Tibial nerve (tissue), 4 donors: ENCODE measurements around the gene SFMBT1. TPM values are rescaled to one million over a fixed set of nuclear protein-coding genes. Genes with fewer than 3 reads are reported as not detected.

Experiments used
- DNase-seq, 2 donors: peaks; one replicate each; pipeline ENCODE4 v3.0.0-alpha.2; 2019; ENCODE audit warnings: low spot score in 2 of 2
- H3K27ac ChIP-seq, 4 donors: fragments of 200-600 bp; sonication (generic) in 3 of 4; one replicate each; pipeline ENCODE4 v1.5.1; 2017 to 2019; ENCODE audit warnings: mild to moderate bottlenecking in 1 of 4
- H3K27me3 ChIP-seq, 2 donors: fragments of 200-600 bp; sonication (generic) in 1 of 2; one replicate each; pipeline versions ENCODE4 v1.5.1 to v1.6.0; 2017 to 2019
- H3K36me3 ChIP-seq, 3 donors: fragments of 200-600 bp; sonication (generic); one replicate each; pipeline ENCODE4 v1.5.1; 2018 to 2019
- H3K4me1 ChIP-seq, 4 donors: fragments of 200-600 bp; sonication (generic) in 3 of 4; one replicate each; pipeline ENCODE4 v1.5.1; 2017 to 2019
- H3K4me3 ChIP-seq, 4 donors: fragments of 200-600 bp; sonication (generic) in 3 of 4; one replicate each; pipeline ENCODE4 v1.5.1; 2017 to 2019; ENCODE audit warnings: mild to moderate bottlenecking in 1 of 4, moderate library complexity in 1 of 4
- H3K9me3 ChIP-seq, 4 donors: fragments of 200-600 bp; sonication (generic) in 3 of 4; one replicate each; pipeline ENCODE4 v1.5.1; 2017 to 2019
- CTCF ChIP-seq, 5 experiments: fragments of 200-600 bp in 3 of 5; fragments of 450-650 bp in 2 of 5; sonication (generic) in 3 of 5; IDR thresholded peaks; one replicate each; pipeline ENCODE4 v1.5.1; 2016 to 2019; ENCODE audit warnings: antibody characterized with exemption in 5 of 5, mild to moderate bottlenecking in 3 of 5, moderate library complexity in 2 of 5
- EP300 ChIP-seq, 2 donors: sonication (generic); formaldehyde crosslinking; IDR thresholded peaks; one replicate each; pipeline ENCODE4 v1.6.1; 2017; ENCODE audit warnings: antibody characterized with exemption in 2 of 2, mild to moderate bottlenecking in 1 of 2
- POLR2A ChIP-seq, 2 donors: fragments of 450-650 bp; IDR thresholded peaks; one replicate each; pipeline ENCODE4 v1.6.1; 2017; ENCODE audit warnings: antibody characterized with exemption in 2 of 2, mild to moderate bottlenecking in 2 of 2, moderate library complexity in 2 of 2
- WGBS, 2 donors: methylation state at CpG; one replicate each; pipeline ENCODE4 v1.1.5; 2018; 5-methylcytosine and 5-hydroxymethylcytosine counted together
- total RNA-seq, 4 donors: library from RNA; depleted of rRNA; stranded (reverse); fragments of >200 nt; gene quantifications; one replicate each; pipeline ENCODE4 v1.1.0, GENCODE V29; 2016

The SFMBT1 gene
- total RNA-seq, 4 donors from 2014 or later: 15.5 to 31.2 (median 18.2) TPM

- no peak overlapping the region for H3K4me3 ChIP-seq
- TF ChIP-seq POLR2A (IDR thresholded peaks at IDR 0.05) (no peak), EP300 (IDR thresholded peaks at IDR 0.05) (no peak), CTCF (IDR thresholded peaks at IDR 0.05) (no peak)
- no peak overlapping the region for H3K27ac ChIP-seq
- H3K9me3 ChIP-seq: no peaks in the 10 kb centered on the region
- H3K4me1 ChIP-seq: peaks cover 0 to 5% (median 0%) of the 10 kb centered on the region in 4 donors
- no peaks in the 10 kb centered on the region for H3K27me3 ChIP-seq
- 79 to 87% methylated on average over 10 of the region's 10 CpGs for WGBS, 2 donors
- peaks cover 0 to 60% (median 0%) of the 10 kb centered on the region in 3 donors for H3K36me3 ChIP-seq
- no peak for DNase-seq
Measured at GRCh38 chr3:53085476-53085875, 39.6 kb upstream of the SFMBT1 start.

- H3K27me3 ChIP-seq: no peaks in the 10 kb centered on the region
- peaks cover 0 to 50% (median 0%) of the 10 kb centered on the region in 3 donors for H3K36me3 ChIP-seq
- DNase-seq: no peak
- TF ChIP-seq EP300 (IDR thresholded peaks at IDR 0.05): no peak
- no peak for TF ChIP-seq POLR2A (IDR thresholded peaks at IDR 0.05)
- no peak for TF ChIP-seq CTCF (IDR thresholded peaks at IDR 0.05)
- H3K9me3 ChIP-seq: no peaks in the 10 kb centered on the region
- H3K4me3 ChIP-seq: no peak overlapping the region
- 67 to 73% methylated on average over 12 of the region's 12 CpGs for WGBS, 2 donors
- H3K4me1 ChIP-seq: peaks cover 0 to 5% (median 0%) of the 10 kb centered on the region in 4 donors
- H3K27ac ChIP-seq: no peak overlapping the region
Measured at GRCh38 chr3:53084310-53085001, 38.6 kb upstream of the SFMBT1 start.

- no peak for TF ChIP-seq EP300 (IDR thresholded peaks at IDR 0.05)
- no peak for TF ChIP-seq POLR2A (IDR thresholded peaks at IDR 0.05)
- TF ChIP-seq CTCF (IDR thresholded peaks at IDR 0.05): no peak
- no peaks in the 10 kb centered on the region for H3K9me3 ChIP-seq
- WGBS, 2 donors: 67 to 74% methylated on average over 3 of the region's 3 CpGs
- H3K4me3 ChIP-seq: no peak overlapping the region
- H3K36me3 ChIP-seq: peaks cover 0 to 48% (median 0%) of the 10 kb centered on the region in 3 donors
- H3K4me1 ChIP-seq: peaks cover 0 to 5% (median 0%) of the 10 kb centered on the region in 4 donors
- no peak for DNase-seq
- H3K27me3 ChIP-seq: no peaks in the 10 kb centered on the region
- no peak overlapping the region for H3K27ac ChIP-seq
Measured at GRCh38 chr3:53083949-53084309, 38.1 kb upstream of the SFMBT1 start.

- peak in 1 of 2 donors; percentile 25 for DNase-seq
- Histone ChIP-seq H3K4me1 (peaks cover 0 to 5% (median 0%) of the 10 kb centered on the region in 4 donors), H3K9me3 (no peaks in the 10 kb centered on the region), H3K27ac (no peak overlapping the region), H3K36me3 (peaks cover 0 to 51% (median 0%) of the 10 kb centered on the region in 3 donors), H3K4me3 (no peak overlapping the region), H3K27me3 (no peaks in the 10 kb centered on the region)
- 58 to 63% methylated on average over 8 of the region's 8 CpGs for WGBS, 2 donors
- TF ChIP-seq POLR2A (IDR thresholded peaks at IDR 0.05): no peak
- TF ChIP-seq EP300 (IDR thresholded peaks at IDR 0.05): no peak
- TF ChIP-seq CTCF (IDR thresholded peaks at IDR 0.05): no peak
Measured at GRCh38 chr3:53083521-53083920, 37.6 kb upstream of the SFMBT1 start.

- no peak overlapping the region for H3K27ac ChIP-seq
- no peak for DNase-seq
- 72 to 81% methylated on average over 8 of the region's 8 CpGs for WGBS, 2 donors
- H3K36me3 ChIP-seq: peaks cover 0 to 48% (median 0%) of the 10 kb centered on the region in 3 donors
- no peaks in the 10 kb centered on the region for H3K9me3 ChIP-seq
- no peaks in the 10 kb centered on the region for H3K27me3 ChIP-seq
- no peak overlapping the region for H3K4me3 ChIP-seq
- no peak for TF ChIP-seq CTCF (IDR thresholded peaks at IDR 0.05)
- no peak for TF ChIP-seq EP300 (IDR thresholded peaks at IDR 0.05)
- no peak for TF ChIP-seq POLR2A (IDR thresholded peaks at IDR 0.05)
- peaks cover 0 to 5% (median 0%) of the 10 kb centered on the region in 4 donors for H3K4me1 ChIP-seq
Measured at GRCh38 chr3:53082736-53083135, 36.9 kb upstream of the SFMBT1 start.
